Fibroblast of skin of back (primary cell): ENCODE data around the gene AGTR1.
"Not testable (repeated sequence)": the region's sequence is repeated elsewhere in the genome, so short reads cannot be mapped to it uniquely, and the experiment has no call there.

Source experiments
- DNase-seq: peaks from one replicate; pipeline ENCODE4 v3.0.0-alpha.2; 2013

The AGTR1 gene

GRCh38 chr3:148718982-148719862 is 21.5 kb downstream of the AGTR1 start:
- DNase-seq, result no peak

GRCh38 chr3:148720873-148721272 is 23.2 kb downstream of the AGTR1 start:
- DNase-seq, result no peak

GRCh38 chr3:148723631-148724030 is 25.9 kb downstream of the AGTR1 start:
- DNase-seq, result peak; percentile 97

- peak; percentile 40 for DNase-seq
Observed at GRCh38 chr3:148727231-148727630, 29.5 kb downstream of the AGTR1 start.

GRCh38 chr3:148728753-148729152 is 31.1 kb downstream of the AGTR1 start:
- no peak for DNase-seq

GRCh38 chr3:148729476-148730055 is 31.9 kb downstream of the AGTR1 start:
- no peak for DNase-seq

- no peak for DNase-seq
Observed at GRCh38 chr3:148730676-148731075, 33.0 kb downstream of the AGTR1 start.

- no peak for DNase-seq
Observed at GRCh38 chr3:148735597-148735996, 37.9 kb downstream of the AGTR1 start.

- DNase-seq, result no peak
Observed at GRCh38 chr3:148736086-148736485, 38.4 kb downstream of the AGTR1 start.

- DNase-seq, result no peak
Observed at GRCh38 chr3:148737104-148737530, 39.4 kb downstream of the AGTR1 start.

GRCh38 chr3:148739720-148740119 is 42.0 kb downstream of the AGTR1 start:
- DNase-seq, result no peak

GRCh38 chr3:148740291-148740690 is 42.6 kb downstream of the AGTR1 start:
- no peak for DNase-seq

- DNase-seq, result no peak
Observed at GRCh38 chr3:148741219-148741618, 43.5 kb downstream of the AGTR1 start.

GRCh38 chr3:148742118-148742517 is 44.4 kb downstream of the AGTR1 start:
- no peak for DNase-seq

- DNase-seq, result no peak
Observed at GRCh38 chr3:148746053-148746452, 48.4 kb downstream of the AGTR1 start.

GRCh38 chr3:148748283-148748682 is 50.6 kb downstream of the AGTR1 start:
- DNase-seq, result no peak

- no peak for DNase-seq
Observed at GRCh38 chr3:148750296-148750695, 52.6 kb downstream of the AGTR1 start.

GRCh38 chr3:148751461-148751860 is 53.8 kb downstream of the AGTR1 start:
- DNase-seq, result no peak

- DNase-seq, result not testable (repeated sequence)
Observed at GRCh38 chr3:148753385-148753784, 55.7 kb downstream of the AGTR1 start.

- no peak for DNase-seq
Observed at GRCh38 chr3:148755570-148755969, 57.9 kb downstream of the AGTR1 start.

GRCh38 chr3:148756311-148756710 is 58.6 kb downstream of the AGTR1 start:
- DNase-seq, result no peak

- DNase-seq, result peak; percentile 80
Observed at GRCh38 chr3:148757238-148758215, 59.8 kb downstream of the AGTR1 start.
